GM23248 (cell line): ENCODE measurements around the gene UBE3D.

Source experiments
- EZH2 ChIP-seq: fragments of 200-600 bp; sonication (generic); IDR thresholded peaks from 2 replicates; pipeline ENCODE4 v1.6.1; 2018; ENCODE audit warnings: antibody characterized with exemption, mild to moderate bottlenecking; ENCODE audit not compliant: insufficient read depth, poor library complexity, severe bottlenecking
- EZH2phosphoT487 ChIP-seq: fragments of 200-600 bp; sonication (generic); IDR thresholded peaks from 2 replicates; pipeline ENCODE4 v1.6.1; 2018; ENCODE audit warnings: antibody characterized with exemption, moderate library complexity, mild to moderate bottlenecking, low read depth; ENCODE audit not compliant: insufficient read depth

- TF ChIP-seq EZH2phosphoT487, result no peak
- TF ChIP-seq EZH2, result no peak
These were observed 163.4 kb downstream of the UBE3D start for GRCh38 chr6:82902290-82902689.
